ENCODE data around the gene TCF4.

TCF4 gene

GRCh38 chr18:55407191-55407590, 180.8 kb downstream of the TCF4 start:
- no peak for DNase-seq (ENCODE audit: low read depth)

- no peak for DNase-seq (ENCODE audit: low read depth)
Measured at GRCh38 chr18:55406451-55406991, 181.5 kb downstream of the TCF4 start.

- no peak for DNase-seq (ENCODE audit: low read depth)
Measured at GRCh38 chr18:55405893-55406406, 182.0 kb downstream of the TCF4 start.

- DNase-seq (ENCODE audit: low read depth): no peak
Measured at GRCh38 chr18:55405475-55405874, 182.5 kb downstream of the TCF4 start.

- no peak for DNase-seq (ENCODE audit: low read depth)
Measured at GRCh38 chr18:55404832-55405465, 183.0 kb downstream of the TCF4 start.

- no peak for DNase-seq (ENCODE audit: low read depth)
Measured at GRCh38 chr18:55404136-55404830, 183.7 kb downstream of the TCF4 start.

- no peak for DNase-seq (ENCODE audit: low read depth)
Measured at GRCh38 chr18:55403421-55403949, 184.5 kb downstream of the TCF4 start.

GRCh38 chr18:55402731-55403405, 185.1 kb downstream of the TCF4 start:
- DNase-seq (ENCODE audit: low read depth): no peak

- DNase-seq (ENCODE audit: low read depth): no peak
Measured at GRCh38 chr18:55401638-55402191, 186.3 kb downstream of the TCF4 start.

- no peak for DNase-seq (ENCODE audit: low read depth)
Measured at GRCh38 chr18:55400590-55401541, 187.1 kb downstream of the TCF4 start.

- no peak for DNase-seq (ENCODE audit: low read depth)
Measured at GRCh38 chr18:55400081-55400480, 187.9 kb downstream of the TCF4 start.

- DNase-seq (ENCODE audit: low read depth): no peak
Measured at GRCh38 chr18:55398858-55399257, 189.1 kb downstream of the TCF4 start.

GRCh38 chr18:55396979-55397378, 191.0 kb downstream of the TCF4 start:
- DNase-seq (ENCODE audit: low read depth): no peak

GRCh38 chr18:55396267-55396905, 191.6 kb downstream of the TCF4 start:
- DNase-seq (ENCODE audit: low read depth): no peak

- DNase-seq (ENCODE audit: low read depth): no peak
Measured at GRCh38 chr18:55395799-55396198, 192.2 kb downstream of the TCF4 start.

GRCh38 chr18:55390898-55391297, 197.1 kb downstream of the TCF4 start:
- DNase-seq (ENCODE audit: low read depth): no peak

- no peak for DNase-seq (ENCODE audit: low read depth)
Measured at GRCh38 chr18:55387139-55387984, 200.6 kb downstream of the TCF4 start.

GRCh38 chr18:55386545-55386944, 201.4 kb downstream of the TCF4 start:
- no peak for DNase-seq (ENCODE audit: low read depth)

GRCh38 chr18:55385770-55386169, 202.2 kb downstream of the TCF4 start:
- no peak for DNase-seq (ENCODE audit: low read depth)

Measured in stimulated activated CD8-positive, alpha-beta memory T cell treated with anti-CD3 and anti-CD28 coated beads, Interleukin-4, amount 100 ng/mL, for 24 hours (primary cell).